Stomach (tissue), 4 donors: ENCODE measurements around the gene IFT52.

ENCODE experiments used
- EP300 ChIP-seq: sonication (generic); formaldehyde crosslinking; IDR thresholded peaks from one replicate; pipeline ENCODE4 v1.6.1; 2017; ENCODE audit warnings: antibody characterized with exemption
- POLR2A ChIP-seq, 4 donors: fragments of 450-650 bp; IDR thresholded peaks; one replicate each; pipeline ENCODE4 v1.6.1; 2016; ENCODE audit warnings: antibody characterized with exemption in 4 of 4, control low read depth in 2 of 4, mild to moderate bottlenecking in 1 of 4, moderate library complexity in 1 of 4
- POLR2AphosphoS5 ChIP-seq, 3 donors: sonication (generic); formaldehyde crosslinking; IDR thresholded peaks; one replicate each; pipeline ENCODE4 v1.6.1; 2016; ENCODE audit warnings: antibody characterized with exemption in 3 of 3
- TF ChIP-seq, protein P1 (sequence below), 7 experiments: fragments of 450-650 bp in 4 of 7; fragments of 200-600 bp in 3 of 7; sonication (generic) in 3 of 7; IDR thresholded peaks; one replicate each; pipeline ENCODE4 v1.5.1; 2016 to 2019; ENCODE audit warnings: antibody characterized with exemption in 7 of 7, control low read depth in 2 of 7, mild to moderate bottlenecking in 1 of 7

DNA sequence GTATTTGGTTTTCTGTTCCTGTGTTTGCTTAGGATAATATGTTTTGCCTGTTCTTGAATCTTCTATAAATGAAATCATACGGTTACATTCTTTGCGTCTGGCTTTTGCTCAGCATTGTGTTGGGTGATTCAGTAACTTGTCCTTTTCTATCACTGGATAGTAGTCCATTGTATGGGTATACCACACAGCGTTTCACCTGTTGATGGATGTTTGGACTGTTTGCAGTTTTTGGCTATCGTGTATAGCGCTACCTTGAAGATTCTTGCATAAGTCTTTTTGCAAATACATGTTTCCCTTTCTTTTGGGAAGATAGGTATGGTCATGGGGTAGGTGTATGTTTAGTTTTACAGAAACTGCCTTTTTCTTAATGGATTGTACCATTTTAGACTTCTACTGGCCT, 85.6 kb downstream of the IFT52 start:
- TF ChIP-seq, protein P1, sequence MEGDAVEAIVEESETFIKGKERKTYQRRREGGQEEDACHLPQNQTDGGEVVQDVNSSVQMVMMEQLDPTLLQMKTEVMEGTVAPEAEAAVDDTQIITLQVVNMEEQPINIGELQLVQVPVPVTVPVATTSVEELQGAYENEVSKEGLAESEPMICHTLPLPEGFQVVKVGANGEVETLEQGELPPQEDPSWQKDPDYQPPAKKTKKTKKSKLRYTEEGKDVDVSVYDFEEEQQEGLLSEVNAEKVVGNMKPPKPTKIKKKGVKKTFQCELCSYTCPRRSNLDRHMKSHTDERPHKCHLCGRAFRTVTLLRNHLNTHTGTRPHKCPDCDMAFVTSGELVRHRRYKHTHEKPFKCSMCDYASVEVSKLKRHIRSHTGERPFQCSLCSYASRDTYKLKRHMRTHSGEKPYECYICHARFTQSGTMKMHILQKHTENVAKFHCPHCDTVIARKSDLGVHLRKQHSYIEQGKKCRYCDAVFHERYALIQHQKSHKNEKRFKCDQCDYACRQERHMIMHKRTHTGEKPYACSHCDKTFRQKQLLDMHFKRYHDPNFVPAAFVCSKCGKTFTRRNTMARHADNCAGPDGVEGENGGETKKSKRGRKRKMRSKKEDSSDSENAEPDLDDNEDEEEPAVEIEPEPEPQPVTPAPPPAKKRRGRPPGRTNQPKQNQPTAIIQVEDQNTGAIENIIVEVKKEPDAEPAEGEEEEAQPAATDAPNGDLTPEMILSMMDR (IDR thresholded peaks at IDR 0.05) = no peak
- TF ChIP-seq POLR2A (IDR thresholded peaks at IDR 0.05) = no peak
- TF ChIP-seq POLR2AphosphoS5 (IDR thresholded peaks at IDR 0.05) = no peak
- no peak for TF ChIP-seq EP300
